Left cardiac atrium (tissue), 4 donors: ENCODE measurements around the gene HOXA5. TPM values are rescaled to one million over a fixed set of nuclear protein-coding genes. Genes with fewer than 3 reads are reported as not detected.

Source experiments
- ATAC-seq, 2 donors: fragments of 200-7000 bp; cut with Tn5 transposase; one replicate each; pipeline ENCODE4 v1.9.1; 2020; ENCODE audit warnings: mild to moderate bottlenecking in 2 of 2, moderate library complexity in 2 of 2
- DNase-seq: peaks from one replicate; pipeline ENCODE4 v3.0.0-alpha.2; 2020
- intact Hi-C, 2 donors: fragments of 100-400 bp; cut with DNase I; formaldehyde crosslinking; loops; one replicate each; pipeline versions ENCODE4 v1.14.1 to v1.15.1; 2022 to 2023
- total RNA-seq, 2 donors: library from RNA; stranded (reverse); fragmentation: NEBNext Ultra II Directional; extraction: Animal tissue kit (Norgen Biotek cat#: 25700); gene quantifications; one replicate each; pipeline ENCODE4 v1.2.1, GENCODE V29; 2021
- donor health status: DM: no; HTN: yes; CAD: no.
- donor health status: DM: no; HTN: yes; CAD: no; lungs with severe emphysema.
- donor health status: DM: yes; HTN: yes; CAD: no.
- donor health status: Dilated cardiomyopathy.

The HOXA5 gene
- total RNA-seq, 2 donors from 2014 or later, result 0.27 TPM; not detected in 1

DNA sequence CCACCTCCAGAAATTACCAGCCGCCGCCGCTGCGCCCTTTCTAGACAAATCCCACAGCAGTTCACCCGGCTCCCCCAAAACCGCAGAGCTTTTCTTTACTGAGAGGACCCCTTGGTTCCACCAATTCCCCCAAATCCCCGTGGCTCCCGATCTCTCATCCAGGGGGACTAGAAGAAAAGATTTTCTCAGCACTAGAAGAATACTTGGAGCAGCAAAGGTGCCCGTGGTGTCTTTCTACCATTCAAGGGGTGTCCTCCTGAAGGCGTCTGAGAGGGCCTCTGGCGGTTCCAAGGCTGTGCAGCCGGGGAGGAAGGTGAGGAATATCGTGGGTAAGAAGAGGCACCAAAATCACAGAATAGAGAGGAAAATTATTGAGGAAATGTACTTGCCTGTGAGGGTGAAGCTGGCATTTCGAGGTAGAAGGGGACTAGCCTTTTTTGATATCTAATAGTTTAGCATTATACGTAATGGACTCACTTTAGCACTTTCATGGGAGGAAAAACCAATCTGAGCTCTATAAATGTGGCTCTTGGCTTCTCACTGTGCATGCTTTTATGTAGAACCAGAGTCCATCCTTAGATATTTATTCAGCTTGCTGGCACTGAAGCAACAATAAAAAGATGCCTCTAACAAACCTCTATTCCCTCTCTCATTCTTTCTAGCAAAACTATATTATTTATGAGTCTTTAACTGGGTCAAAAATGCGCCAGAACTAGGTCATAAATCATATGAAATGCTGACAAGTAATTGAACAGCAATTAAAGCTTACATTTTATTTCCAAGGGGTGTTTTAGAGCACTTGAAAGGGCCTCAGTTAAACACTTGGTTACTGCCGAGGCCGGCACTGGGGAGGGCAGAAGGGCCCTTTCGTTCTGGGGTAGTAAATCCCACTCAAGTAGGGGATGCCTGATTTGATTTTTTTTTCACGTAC is 27.2 kb downstream of the HOXA5 start:
- DNase-seq (no peak), ATAC-seq (no peak)
- intact Hi-C loops, result no loop called here

- DNase-seq (no peak), ATAC-seq (no peak)
- intact Hi-C loops, result no loop called here
Observed at GRCh38 chr7:27115221-27116026, 28.1 kb downstream of the HOXA5 start.

GRCh38 chr7:27114881-27115220 is 28.6 kb downstream of the HOXA5 start:
- ATAC-seq, result no peak
- intact Hi-C loops, result no loop called here
- DNase-seq, result no peak

GRCh38 chr7:27113991-27114769 is 29.3 kb downstream of the HOXA5 start:
- ATAC-seq (peak in 1 of 2 donors; percentile 32), DNase-seq (no peak)
- intact Hi-C loops, result no loop called here

GRCh38 chr7:27112955-27113949 is 30.2 kb downstream of the HOXA5 start:
- ATAC-seq (peak in 1 of 2 donors; percentile 30), DNase-seq (no peak)
- intact Hi-C loops, result no loop called here

- intact Hi-C loops, result no loop called here
Observed at GRCh38 chr7:27112361-27112760, 31.1 kb downstream of the HOXA5 start.

GRCh38 chr7:27111751-27112277 is 31.7 kb downstream of the HOXA5 start:
- no peak for DNase-seq
- intact Hi-C loops, result no loop called here
- ATAC-seq, result no peak

More at GRCh38 chr7:27112361-27112760, 31.1 kb downstream of the HOXA5 start:
- ATAC-seq (no peak), DNase-seq (no peak)

DNA sequence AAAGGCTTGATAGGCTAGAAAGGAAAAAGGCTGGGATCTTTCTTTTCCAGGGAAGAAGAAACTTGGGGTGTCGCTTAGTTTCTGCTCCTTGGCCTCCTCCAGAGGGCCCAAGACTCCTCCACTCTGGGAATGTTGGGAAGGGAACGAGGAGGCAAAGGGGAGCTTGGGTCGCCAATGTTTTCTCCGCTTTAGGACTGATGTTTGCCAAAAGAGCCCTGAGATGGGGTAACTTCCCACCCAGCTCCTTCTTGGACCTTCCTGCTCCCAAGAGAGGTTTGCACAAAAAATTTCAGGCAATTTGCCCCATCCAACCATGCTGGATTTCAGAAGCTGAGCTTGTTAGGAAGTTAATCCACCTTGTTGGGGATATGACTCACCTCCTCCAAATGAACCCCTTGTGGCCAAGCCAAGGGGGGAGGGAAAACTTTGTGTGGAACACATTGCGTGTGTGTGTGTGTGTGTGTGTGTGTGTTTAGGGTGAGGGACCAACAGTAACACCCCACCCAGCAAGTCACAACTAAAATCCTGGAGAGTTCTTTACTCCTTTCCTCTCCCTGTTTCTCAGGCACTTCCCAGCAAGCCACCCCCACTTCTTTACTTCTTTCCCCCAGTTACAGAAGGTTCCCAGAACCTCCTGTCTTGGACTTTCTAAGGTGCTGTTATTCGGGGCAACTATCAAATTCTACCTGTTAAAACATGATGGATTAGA is 32.3 kb downstream of the HOXA5 start:
- DNase-seq, result no peak
- intact Hi-C loops, result no loop called here
- ATAC-seq, result no peak

DNA sequence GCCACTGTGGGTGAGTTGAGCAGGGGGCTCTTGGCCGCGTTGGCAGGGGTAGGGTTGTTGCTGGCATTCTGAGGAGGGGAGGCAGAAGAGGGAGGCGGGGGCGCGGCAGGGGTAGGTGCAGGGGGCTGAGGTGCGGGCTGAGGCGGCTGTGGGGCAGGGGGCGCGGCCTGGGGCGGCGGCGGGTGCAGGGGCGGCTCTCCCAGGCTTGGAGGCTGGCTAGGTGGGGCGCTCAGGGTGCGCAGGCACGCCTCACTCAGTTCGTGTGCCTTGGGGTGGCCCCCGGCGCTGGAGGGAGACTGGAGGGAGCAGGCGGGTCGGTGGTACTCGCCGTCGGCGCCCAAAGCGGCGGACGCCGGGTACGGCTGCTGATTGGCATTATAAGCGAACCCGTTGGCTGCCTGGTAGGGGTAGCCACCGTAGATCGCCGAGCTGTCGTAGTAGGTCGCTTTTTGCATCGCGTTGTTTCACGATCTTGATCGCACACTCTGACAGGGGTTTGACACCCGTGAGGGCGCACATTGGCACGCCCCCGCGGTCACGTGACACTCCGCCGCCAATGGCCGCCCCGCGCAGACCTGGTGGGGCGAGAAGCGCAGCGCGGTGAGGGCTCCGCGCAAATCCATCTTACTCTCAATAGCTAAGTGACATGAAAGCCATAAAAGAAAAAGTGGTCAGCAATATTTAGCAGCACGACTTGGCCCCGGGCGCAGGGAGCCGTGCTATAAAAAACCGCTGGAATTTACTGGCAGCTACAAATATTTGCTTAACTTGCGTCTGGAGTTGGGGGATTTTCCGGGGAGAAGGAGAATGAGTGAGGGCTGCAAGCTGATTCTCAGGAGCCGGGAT is 33.1 kb downstream of the HOXA5 start:
- no peak for DNase-seq
- intact Hi-C loops, result no loop called here
- ATAC-seq, result no peak

DNA sequence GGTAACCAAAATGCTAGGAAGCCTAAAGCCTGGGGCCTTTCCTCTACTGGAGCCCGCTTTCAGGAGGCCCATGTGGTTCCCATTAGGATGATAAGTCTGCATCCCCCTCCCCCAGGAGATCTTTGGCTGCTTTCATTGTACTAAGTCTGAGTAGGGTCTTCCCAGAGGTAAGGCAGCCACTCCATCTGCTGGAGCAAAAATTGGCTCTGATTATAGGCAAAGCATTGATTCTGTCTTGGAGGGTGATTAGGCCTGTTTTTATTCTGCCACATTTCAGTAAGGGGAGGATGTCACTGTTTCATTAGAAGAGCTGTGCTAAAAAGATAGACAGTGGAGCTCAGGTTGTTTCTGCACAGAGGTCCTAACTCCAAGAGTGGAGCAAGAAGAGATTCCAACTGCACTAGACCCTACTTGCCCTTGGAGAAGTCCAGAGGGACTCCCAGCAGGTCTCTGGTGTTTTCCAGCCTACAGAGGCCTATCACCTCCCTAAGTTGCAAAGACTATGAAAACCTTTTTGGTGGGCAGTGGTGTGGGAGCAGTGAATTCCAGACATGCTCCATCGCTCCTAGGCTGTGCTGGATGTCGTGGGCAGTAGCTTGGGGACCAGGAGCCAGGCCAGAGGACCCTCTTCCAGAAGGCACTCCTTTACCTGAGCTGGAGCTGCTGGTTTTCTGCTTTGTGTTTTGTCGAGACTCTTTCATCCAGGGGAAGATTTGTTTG is 33.9 kb downstream of the HOXA5 start:
- DNase-seq (no peak), ATAC-seq (no peak)
- intact Hi-C loops, result no loop called here

- ATAC-seq (peak; percentile 34 to 67), DNase-seq (no peak)
- intact Hi-C loops, result no loop called here
Observed at GRCh38 chr7:27108390-27109127, 34.9 kb downstream of the HOXA5 start.

DNA sequence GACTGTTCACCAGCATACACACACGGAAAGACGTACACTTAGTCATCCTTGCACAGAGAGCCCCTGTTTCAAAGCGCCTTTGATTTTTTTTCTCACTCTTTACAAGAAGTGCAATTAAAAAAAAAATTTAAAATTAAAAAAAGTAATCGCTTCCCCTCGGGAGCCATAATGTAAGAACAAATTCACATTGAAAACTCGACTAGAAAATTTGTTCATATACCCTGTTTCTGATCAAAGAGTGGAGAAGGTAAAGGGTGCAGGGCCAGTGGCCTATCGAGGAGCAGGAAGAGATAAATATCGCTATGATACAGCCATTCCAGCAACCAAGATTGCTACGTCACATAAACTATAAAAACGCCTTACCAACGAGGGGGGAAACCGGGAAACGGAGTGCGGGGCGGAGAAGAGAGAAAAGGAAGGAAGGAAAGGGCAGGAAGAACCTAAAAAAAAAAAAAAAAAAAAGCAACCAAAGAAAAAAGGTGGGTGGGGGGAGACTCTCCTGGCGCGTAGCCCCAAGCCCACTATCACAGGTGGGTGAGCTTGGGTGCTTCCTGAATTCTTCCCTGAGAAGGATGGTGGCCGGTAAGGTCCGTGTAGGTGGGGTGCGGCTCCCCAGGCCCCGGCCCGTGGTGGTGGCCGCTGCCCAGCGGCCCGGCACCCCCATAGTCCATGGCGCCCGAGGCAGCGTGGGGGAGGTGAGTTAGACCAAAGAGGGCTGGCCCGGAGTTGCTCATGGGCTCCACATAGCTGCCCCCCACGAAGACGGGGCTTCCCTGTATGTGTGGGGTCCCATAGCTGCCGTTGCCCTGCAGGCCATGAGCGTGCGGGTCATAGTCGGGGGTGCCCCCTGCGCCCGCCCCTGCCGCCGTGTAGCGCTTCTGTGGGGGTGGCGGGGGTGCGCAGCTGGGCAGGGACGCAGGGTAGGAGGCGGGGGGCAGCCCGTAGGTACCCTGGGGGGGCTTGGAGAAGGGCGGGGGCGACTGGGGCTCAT is 35.8 kb downstream of the HOXA5 start:
- intact Hi-C loops, result no loop called here
- DNase-seq (no peak), ATAC-seq (peak in 1 of 2 donors; percentile 12)

DNA sequence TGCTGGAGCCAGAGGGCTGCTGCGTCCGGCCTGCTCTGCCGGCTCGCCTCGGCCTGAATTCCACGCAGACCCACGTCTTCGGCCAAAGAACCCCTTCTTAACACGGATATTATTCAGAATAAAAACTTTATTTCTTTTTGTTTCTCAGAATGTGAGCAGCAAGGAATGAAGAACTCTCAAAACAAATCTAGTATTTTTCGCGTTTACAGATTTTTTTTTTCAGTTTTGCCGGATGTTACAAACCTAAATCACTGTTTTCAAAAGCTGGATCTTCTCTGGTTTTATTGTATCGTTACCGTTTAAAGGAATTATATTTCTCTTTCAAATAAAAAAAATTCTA is 36.6 kb downstream of the HOXA5 start:
- ATAC-seq, result no peak
- DNase-seq, result no peak
- intact Hi-C loops, result no loop called here

GRCh38 chr7:27106181-27106900 is 37.1 kb downstream of the HOXA5 start:
- ATAC-seq, result peak in 1 of 2 donors; percentile 27
- intact Hi-C loops, result no loop called here
- DNase-seq, result no peak
